Measurements from ENCODE around the gene SEL1L2.
"Not testable (repeated sequence)": the region's sequence is repeated elsewhere in the genome, so short reads cannot be mapped to it uniquely, and the experiment has no call there.

The SEL1L2 gene

DNA sequence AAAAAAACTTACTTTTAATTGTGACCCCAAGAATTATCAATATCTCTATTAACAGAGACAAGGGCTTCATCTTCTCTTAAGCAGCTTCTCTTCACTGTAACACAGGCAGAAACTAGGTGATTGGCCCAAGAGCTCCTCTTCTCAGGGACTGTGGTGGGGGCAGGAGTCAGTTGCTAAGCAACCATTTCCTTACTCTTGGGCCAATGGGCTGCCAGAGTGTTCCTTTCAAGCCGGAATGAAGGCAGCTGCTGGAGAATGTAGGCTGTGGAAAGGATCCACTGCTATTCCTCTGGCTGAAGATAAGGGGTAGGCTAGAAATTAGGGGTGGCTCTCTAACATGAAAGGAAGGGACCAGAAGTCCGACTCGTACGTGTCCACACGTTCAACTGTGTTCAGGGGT, at the start of gene SEL1L2:
Gene SEL1L2 (minus strand): TSS at position 150 of the 400 bp plus-strand sequence. CDS start 80 bp downstream, at position 70.
- no peak for DNase-seq

DNA sequence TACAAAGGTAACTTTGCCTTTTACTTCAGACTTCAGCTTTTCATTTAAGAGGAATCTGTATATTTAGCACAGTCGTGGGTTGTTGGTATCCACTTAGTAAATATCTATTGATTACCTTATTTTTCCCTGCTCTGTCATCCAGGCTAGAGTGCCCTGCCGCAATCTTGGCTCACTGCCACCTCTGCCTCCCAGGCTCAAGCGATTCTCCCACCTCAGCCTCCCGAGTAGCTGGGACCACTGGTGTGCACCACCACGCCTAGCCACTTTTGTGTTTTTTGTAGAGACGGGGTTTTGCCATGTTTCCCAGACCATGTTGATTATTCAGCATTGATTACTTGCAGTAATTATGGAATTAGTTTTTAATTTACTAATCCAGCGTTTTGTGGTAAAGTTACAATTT, 46.2 kb upstream of the SEL1L2 start:
- no peak for DNase-seq

- no peak for DNase-seq
Observed at GRCh38 chr20:14033310-14033709, 42.9 kb upstream of the SEL1L2 start.

GRCh38 chr20:14030991-14031390, 40.6 kb upstream of the SEL1L2 start:
- no peak for DNase-seq

GRCh38 chr20:14012671-14013070, 22.3 kb upstream of the SEL1L2 start:
- DNase-seq: no peak

DNA sequence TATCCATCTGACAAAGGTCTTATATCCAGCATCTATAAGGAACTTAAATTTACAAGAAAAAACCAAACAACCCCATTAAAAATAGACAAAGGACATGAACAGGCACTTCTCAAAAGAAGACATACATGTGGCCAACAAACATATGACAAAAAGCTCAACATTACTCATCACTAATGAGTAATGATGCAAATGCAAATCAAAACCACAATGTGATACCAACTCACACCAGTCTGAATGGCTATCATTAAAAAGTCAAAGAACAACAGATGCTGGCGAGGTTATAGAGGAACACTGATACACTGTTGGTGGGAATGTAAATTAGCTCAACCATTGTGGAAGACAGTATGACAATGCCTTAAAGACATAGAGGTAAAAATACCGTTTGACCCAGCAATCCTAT, 18.8 kb upstream of the SEL1L2 start:
- no peak for DNase-seq

DNA sequence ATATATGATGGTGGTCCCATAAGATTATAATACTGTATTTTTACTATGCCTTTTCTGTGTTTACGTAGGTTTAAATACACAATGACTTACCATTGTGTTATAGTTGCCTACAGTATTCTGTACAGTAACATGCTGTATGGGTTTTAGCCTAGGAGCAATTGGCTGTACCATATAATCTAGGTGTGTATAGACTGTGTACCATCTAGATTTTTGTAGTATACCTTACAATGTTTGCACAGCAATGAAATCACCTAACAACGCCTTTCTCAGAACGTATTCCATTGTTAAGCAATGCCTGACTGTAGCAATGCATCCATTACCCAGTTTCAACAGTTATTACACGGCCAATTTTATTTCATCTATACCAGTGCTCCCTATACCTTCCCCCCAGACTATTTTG, 15.6 kb upstream of the SEL1L2 start:
- DNase-seq: no peak

DNA sequence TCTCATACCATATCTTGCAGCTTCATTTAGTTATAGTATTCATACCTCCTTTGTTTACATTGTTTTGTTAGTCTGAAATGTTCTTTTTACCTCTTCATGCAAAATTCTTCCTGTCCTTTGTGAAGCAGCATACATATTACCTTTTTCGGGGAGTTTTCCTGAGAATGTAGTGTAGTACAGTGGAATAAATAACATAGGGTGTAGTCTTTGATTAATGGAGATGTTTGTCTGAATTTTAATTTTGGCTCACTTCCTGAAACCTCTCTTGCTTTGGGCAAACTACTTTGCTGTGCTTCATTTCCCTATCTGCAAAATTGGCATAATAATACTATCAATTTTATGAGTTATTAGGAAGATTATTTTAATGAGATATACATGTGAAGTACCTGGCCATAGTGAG, 10.5 kb upstream of the SEL1L2 start:
- no peak for DNase-seq

DNA sequence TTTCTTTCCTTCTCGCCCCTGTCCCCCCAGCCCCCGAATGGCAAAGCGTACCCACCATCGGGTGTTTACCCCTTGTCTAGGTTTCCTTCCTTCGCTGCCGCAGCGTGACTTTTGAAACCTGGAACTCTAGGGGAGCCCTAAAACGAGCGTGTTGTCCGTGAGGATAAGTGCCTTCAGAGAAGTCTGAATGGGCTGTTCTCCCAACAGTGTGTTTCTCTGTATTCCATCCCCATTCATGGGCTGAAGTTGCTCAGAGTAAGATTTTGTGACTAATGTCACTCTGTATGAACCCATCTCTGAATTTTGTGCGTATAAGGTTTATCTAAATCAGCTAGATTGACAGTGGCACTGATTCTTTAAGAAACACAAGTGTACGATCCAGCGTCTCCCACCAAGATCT, 5.9 kb upstream of the SEL1L2 start:
- DNase-seq: no peak

GRCh38 chr20:13995841-13996240, 5.4 kb upstream of the SEL1L2 start:
- DNase-seq: peak; percentile 38

- peak; percentile 99 for DNase-seq
Observed at GRCh38 chr20:13995086-13995665, 4.8 kb upstream of the SEL1L2 start, which contains the start of gene MACROD2. MACROD2 (plus strand) TSS chr20:13995516.

DNA sequence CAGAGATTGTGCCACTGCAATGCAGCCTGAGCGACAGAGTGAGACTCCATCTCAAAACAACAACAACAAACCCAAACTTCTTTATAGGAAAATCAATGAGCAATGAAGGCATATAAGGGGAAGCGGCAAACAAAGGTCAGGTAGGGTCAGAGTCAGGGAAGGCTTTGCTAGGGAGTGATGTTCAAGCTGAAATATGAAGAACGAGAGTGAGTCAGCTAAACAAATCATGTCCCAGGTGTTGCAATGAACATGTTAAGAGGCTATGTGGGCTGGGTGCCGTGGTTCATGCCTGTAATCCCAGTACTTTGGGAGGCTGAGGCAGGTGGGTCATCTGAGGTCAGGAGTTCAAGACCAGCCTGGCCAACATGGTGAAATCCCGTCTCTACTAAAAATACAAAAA, 1.5 kb upstream of the SEL1L2 start:
- DNase-seq: not testable (repeated sequence)

DNA sequence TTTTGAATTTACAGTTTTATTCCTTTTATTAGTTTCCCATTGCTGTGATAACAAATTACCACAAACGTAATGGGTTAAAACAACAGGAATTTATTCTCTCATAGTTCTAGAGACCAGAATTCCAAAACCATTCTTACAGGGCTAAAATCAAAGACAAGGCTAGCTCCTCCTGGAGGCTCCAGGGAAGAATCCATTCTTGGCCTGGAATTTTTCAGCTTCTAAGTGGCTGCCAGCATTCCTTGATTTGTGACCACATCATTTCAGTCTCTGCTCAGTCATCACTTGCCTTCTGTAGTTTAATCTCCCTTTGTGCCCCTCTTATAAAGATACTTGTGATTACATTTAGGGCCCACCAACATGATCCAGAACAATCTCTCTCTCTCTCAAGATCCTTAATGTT, 897 bp upstream of the SEL1L2 start:
- DNase-seq: no peak

- no peak for DNase-seq
Observed at GRCh38 chr20:13984211-13984610, 6.2 kb downstream of the SEL1L2 start.

DNA sequence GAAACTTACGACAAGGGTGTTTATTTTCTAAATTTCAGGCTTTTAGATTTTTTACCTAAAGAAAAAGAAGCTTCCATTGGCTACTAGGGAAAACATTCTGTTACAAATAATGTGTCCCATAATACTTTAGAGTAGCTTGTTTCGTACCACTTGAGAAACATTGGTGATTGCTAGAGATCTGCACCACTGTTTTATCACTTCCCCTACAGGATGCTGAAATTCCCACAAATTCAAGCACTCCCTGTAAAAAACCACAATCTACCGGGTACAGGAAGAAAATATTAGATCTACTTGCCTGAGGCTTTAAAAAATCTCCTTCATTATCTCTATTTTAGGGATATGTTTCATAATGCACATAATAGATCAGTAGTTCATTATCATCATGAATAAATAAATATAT, 29.9 kb downstream of the SEL1L2 start:
- no peak for DNase-seq

DNA sequence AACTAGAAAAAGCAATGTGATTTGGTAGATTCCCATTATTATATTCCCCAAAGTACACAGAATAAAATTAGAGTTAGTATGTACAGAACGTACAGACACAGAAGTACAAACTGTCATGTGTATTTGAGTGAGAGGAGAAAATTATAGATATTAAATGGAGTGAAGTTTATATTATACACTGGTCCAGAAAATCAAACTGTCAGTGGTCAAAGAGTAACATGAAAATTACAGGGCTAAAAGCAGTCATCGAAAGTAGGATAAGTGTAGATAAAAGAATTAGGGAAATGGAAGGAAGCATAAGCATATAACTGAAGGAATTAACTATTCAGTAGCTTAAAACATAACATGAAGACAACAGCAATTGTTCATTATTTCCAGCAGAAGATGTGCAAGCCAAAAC, 30.3 kb downstream of the SEL1L2 start:
- no peak for DNase-seq

GRCh38 chr20:13953227-13953626, 37.2 kb downstream of the SEL1L2 start:
- DNase-seq: no peak

DNA sequence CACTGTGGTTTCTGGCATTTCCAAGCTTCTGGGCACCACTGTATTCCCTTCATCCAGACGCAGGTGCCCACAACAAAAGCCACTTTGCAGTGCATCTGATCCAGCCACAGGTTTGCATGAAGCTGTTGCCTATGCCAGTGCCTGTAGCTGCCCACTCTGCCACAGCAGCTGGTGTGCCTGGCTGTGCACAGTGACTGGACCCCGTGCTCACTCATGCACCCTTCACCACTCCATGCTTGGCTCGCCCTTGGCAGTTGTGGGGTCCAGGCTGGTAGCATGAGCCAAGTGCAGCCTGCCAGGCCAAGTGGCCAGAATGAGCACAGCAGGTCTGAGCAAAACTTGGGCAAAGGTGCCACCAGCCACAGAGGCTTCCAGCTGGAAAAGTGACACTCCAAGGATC, 42.7 kb downstream of the SEL1L2 start:
- no peak for DNase-seq

- DNase-seq: no peak
Observed at GRCh38 chr20:13941031-13941430, 49.4 kb downstream of the SEL1L2 start.

DNA sequence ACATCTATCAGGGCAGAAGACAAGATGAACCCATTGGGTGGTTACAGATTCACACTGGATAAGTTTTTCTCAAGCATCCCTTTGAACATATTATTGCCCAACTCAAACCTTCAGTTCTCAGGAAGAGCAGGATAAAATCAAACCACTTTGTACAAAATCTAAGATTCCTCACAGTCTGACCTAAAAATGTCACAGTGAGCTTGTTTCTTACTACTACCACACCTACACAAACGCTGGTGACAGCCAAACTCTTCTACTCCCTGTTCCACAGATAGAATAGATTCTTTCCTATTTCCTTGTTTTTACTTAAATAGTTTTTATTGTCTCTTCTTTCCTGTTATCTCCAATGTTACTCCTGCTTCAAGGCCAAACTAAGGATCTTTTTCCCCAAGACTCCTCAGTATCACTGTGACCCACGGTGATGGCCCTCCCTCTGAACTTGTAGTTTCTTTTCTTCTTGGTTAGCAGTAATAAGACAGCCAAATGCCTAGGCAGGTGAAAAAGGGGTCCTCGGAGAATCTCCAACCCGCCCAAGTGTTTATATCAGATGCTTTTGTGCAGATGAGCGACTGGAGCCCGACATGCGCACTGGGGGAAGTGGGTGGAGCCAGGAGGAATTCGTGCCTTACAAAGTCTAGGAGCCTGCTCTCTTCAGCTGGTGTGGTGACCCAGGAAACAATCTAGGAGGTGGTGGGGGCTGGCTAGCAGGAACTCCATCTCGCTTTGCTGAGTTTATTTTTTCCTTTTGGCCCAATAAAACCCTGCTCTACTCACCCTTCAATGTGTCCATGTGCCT, 53.4 kb downstream of the SEL1L2 start:
- DNase-seq: no peak

- no peak for DNase-seq
Observed at GRCh38 chr20:13934992-13935894, 55.2 kb downstream of the SEL1L2 start.

GRCh38 chr20:13930281-13930680, 60.1 kb downstream of the SEL1L2 start:
- no peak for DNase-seq

- no peak for DNase-seq
Observed at GRCh38 chr20:13929836-13930235, 60.6 kb downstream of the SEL1L2 start.

DNA sequence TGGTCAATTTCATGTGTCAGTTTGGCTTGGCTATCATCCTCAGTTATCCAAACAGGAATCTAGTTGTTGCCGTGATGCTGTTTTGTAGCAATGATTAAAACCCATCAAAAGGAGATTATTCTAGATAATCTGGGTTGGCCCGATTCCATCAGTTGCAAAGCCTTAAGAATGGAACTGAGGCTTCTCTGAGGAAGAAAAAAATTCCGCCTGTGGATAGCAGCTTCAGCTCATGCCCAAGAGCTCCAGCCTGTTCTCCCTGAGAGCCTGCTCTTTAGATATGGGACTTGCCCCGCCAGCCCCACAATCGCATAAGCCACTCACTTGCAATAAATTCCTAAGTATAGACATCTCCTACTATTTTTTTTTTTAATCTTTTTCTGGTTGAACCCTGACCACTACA, 61.5 kb downstream of the SEL1L2 start:
- DNase-seq: no peak

All from NCI-H510A (cell line).